Epithelial cell of esophagus (primary cell): ENCODE data around the gene GHRH.

Experiments
- DNase-seq: peaks from one replicate; pipeline ENCODE4 v3.0.0; 2010; ENCODE audit warnings: low read depth
- H3K4me3 ChIP-seq: 2 replicates; pipeline ENCODE4 v1.5.1; 2011; ENCODE audit warnings: mild to moderate bottlenecking, low read length, control low read depth
- TF ChIP-seq, protein P1 (sequence below): IDR thresholded peaks from 2 replicates; pipeline ENCODE4 v1.5.1; 2011; ENCODE audit warnings: low read depth, mild to moderate bottlenecking, low read length, control low read depth, inconsistent platforms; ENCODE audit not compliant: insufficient read depth; ENCODE audit errors: missing control alignments

GHRH gene

DNA sequence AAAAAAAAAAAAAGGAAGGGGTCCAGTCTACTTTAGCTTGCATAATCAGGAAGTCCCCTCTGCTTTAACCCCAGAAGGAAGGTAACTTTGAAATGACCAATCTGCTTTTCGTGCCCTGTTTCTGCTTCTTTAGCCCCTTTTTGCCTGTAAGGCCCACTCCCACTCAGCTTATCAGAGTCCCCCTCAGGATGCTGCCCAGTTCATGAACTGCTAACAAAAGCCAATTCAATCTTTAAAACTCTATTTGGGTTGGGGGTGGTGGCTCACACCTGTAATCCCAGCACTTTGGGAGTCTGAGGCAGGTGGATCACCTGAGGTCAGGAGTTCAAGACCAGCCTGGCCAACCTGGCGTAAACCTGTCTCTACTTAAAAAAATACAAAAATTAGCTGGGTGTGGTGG is 12.3 kb downstream of the GHRH start:
- no peak for DNase-seq
- H3K4me3 ChIP-seq, result no peak overlapping the region
- TF ChIP-seq, protein P1, sequence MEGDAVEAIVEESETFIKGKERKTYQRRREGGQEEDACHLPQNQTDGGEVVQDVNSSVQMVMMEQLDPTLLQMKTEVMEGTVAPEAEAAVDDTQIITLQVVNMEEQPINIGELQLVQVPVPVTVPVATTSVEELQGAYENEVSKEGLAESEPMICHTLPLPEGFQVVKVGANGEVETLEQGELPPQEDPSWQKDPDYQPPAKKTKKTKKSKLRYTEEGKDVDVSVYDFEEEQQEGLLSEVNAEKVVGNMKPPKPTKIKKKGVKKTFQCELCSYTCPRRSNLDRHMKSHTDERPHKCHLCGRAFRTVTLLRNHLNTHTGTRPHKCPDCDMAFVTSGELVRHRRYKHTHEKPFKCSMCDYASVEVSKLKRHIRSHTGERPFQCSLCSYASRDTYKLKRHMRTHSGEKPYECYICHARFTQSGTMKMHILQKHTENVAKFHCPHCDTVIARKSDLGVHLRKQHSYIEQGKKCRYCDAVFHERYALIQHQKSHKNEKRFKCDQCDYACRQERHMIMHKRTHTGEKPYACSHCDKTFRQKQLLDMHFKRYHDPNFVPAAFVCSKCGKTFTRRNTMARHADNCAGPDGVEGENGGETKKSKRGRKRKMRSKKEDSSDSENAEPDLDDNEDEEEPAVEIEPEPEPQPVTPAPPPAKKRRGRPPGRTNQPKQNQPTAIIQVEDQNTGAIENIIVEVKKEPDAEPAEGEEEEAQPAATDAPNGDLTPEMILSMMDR, result no peak

DNA sequence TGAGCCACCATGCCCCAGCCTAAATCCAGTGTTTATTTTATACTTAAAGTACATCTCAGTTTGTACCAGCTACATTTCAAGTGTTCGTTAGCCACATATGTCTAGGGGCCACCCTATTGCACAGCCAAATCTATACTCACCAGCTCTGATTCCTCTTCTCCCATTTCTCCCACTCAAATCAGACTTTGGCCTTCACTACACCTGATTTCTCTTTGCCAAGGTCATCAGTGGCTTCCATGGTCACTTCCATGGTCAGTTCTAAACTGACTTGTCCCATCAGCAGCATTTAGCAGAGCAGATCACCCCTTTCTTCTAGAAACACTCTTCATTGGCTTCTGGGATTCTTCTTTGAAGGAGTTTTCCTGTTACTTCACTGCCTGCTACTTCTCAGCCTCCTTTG is 14.1 kb downstream of the GHRH start:
- H3K4me3 ChIP-seq, result no peak overlapping the region
- no peak for DNase-seq
- TF ChIP-seq, protein P1, result no peak

DNA sequence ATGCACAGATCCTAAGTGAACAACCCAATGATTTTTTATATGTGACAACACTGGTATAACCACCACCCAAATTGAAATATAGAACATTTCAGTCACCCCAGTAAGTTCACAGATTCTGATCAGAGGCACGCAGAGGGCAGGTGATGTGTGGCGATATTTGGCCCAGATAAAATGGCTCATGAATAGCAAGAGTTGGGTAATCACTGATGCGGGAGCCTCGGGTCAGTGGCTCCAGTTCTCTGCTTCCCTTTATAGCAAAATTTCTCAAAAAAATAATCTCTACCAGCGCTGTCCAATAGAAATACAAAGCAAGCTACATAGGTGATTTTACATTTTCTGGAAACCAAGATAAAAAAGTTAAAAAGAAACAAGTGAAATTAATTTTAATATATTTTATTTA is 14.9 kb downstream of the GHRH start:
- TF ChIP-seq, protein P1, result no peak
- DNase-seq, result no peak
- H3K4me3 ChIP-seq, result no peak overlapping the region

DNA sequence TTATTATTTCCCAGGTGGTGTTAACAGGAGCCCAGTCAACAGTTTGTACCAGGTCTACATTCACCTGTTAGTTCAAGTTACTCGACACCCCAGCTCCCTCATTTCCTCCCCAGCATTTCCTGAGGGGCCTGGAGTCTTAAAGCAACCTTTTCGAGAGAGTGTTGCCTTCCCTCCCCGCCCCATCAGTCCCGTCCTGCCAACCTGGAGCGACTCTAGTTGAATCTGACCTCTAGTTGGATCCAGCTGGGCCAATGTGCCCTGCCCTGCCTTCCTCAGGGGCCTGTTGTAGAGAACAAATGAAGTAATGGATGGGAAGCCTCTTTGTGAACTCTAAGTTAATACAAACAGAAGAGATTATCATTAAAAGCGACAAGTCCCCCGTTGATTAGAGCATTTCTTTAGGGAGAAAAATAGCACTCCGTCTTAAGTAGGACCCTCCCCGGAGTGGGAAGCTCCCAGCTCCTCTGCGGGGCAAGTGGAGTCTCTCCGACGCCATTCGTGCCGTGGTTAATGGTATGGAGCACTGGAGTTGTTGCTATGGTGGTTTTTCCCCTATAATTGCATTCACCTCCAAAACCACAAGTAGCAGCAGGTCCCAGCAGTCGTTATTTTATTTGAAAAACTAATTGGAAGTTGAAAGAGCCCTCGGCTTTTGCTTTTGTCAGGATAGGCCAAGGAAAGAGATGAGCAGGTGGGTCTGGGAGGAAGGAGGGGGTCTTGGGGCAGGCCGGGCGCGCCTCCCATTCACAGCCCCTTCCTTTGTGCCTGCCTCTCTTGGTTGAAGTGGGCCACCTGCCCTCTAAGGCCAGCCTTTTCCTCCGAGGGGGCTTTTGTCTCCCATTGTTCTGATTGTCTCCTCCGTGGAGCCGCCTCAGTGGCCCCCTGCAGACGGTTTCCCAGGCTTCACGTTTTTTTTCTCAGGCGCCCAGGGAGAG is 16.1 kb downstream of the GHRH start:
- H3K4me3 ChIP-seq, result no peak overlapping the region
- TF ChIP-seq, protein P1, result no peak

DNA sequence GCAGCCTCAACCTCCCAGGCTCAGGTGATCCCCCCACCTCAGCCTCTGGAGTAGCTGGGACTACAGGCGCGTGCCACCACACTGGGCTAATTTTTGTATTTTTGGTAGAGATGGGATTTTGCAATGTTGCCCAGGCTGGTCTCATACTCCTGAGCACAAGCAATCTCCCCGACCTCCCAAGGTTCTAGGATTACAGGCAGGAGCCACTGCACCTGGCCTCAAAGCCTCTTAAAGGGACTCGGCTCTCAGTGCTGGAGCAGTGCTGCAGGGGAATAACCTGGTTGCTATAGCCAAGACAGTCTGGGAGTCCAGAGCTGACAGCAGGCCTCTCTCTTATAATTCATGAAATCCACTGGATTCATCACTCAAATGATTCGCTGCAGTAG is 17.0 kb downstream of the GHRH start:
- no peak overlapping the region for H3K4me3 ChIP-seq
- TF ChIP-seq, protein P1, result no peak

More for the DNA sequence above, 16.1 kb downstream of the GHRH start:
- no peak for DNase-seq

DNA sequence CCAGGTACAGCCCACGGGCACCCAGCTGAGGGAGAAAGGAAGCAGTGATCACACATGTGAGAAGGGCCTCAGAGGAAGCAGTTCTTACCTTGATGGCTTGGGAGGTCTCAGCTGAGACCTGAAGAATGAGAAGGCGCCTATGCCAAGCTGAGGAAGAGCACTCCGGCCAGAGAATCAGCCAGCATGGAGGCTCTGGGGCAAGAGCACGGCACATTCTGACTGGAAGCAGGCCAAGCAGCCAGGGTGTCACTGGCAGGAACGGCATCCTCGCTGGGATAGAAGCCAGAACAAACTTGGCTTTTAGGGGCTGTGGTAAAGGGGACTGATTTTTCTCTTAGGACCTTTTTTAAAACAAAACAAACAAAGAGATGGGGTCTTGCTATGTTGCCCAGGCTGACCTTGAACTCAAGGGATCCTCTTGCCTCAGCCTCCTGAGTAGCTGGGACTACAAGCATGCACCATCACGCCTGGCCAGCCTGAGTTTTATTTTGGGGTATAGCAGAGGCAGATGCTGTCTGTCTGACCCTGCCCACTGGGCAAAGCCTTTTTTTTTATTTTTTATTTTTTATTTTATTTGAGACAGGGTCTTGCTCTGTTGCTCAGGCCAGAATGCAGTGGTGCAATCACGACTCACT is 17.6 kb downstream of the GHRH start:
- TF ChIP-seq, protein P1, result no peak
- DNase-seq, result no peak
- no peak overlapping the region for H3K4me3 ChIP-seq

More for the DNA sequence above, 17.0 kb downstream of the GHRH start:
- no peak for DNase-seq
